NCI-H2107 (cell line): ENCODE results near the gene CABP7.
"Not testable (repeated sequence)": the region's sequence is repeated elsewhere in the genome, so short reads cannot be mapped to it uniquely, and the experiment has no call there.

ENCODE experiments used
- DNase-seq: peaks from one replicate; lab custom pipeline; 2025; lab: John Stamatoyannopoulos, UW

Gene CABP7

GRCh38 chr22:29748248-29748893 lies 28.6 kb downstream of the CABP7 start:
- no peak for DNase-seq

GRCh38 chr22:29750029-29750428 lies 30.2 kb downstream of the CABP7 start:
- no peak for DNase-seq

- DNase-seq, result no peak
Measured at GRCh38 chr22:29750559-29751538, 31.0 kb downstream of the CABP7 start.

GRCh38 chr22:29751669-29752068 lies 31.9 kb downstream of the CABP7 start:
- DNase-seq, result no peak

- DNase-seq, result no peak
Measured at GRCh38 chr22:29753808-29754657, 34.2 kb downstream of the CABP7 start.

GRCh38 chr22:29754658-29755395 lies 35.0 kb downstream of the CABP7 start:
- not testable (repeated sequence) for DNase-seq

- DNase-seq, result no peak
Measured at GRCh38 chr22:29755889-29756288, 36.1 kb downstream of the CABP7 start.

- DNase-seq, result no peak
Measured at GRCh38 chr22:29756341-29756740, 36.5 kb downstream of the CABP7 start.

- DNase-seq, result no peak
Measured at GRCh38 chr22:29757096-29757495, 37.3 kb downstream of the CABP7 start.

- no peak for DNase-seq
Measured at GRCh38 chr22:29758068-29758622, 38.3 kb downstream of the CABP7 start.

GRCh38 chr22:29758959-29759358 lies 39.2 kb downstream of the CABP7 start:
- DNase-seq, result no peak

GRCh38 chr22:29762263-29762662 lies 42.5 kb downstream of the CABP7 start:
- no peak for DNase-seq

GRCh38 chr22:29765905-29766631 lies 46.3 kb downstream of the CABP7 start:
- no peak for DNase-seq

GRCh38 chr22:29766632-29767170 lies 46.9 kb downstream of the CABP7 start, which contains the start of gene ZMAT5:
ZMAT5 (minus strand) TSS chr22:29767007; CDS start chr22:29748544, 18,463 bp downstream.
- DNase-seq, result peak; percentile 89

- DNase-seq, result peak; percentile 68
Measured at GRCh38 chr22:29767171-29768051, 47.6 kb downstream of the CABP7 start, which contains the start of gene UQCR10. UQCR10 (plus strand) TSS chr22:29767369; CDS start chr22:29767399, 30 bp downstream.

GRCh38 chr22:29768052-29768693 lies 48.4 kb downstream of the CABP7 start:
- DNase-seq, result no peak

- no peak for DNase-seq
Measured at GRCh38 chr22:29769723-29770321, 50.0 kb downstream of the CABP7 start.

GRCh38 chr22:29772170-29772641 lies 52.4 kb downstream of the CABP7 start:
- DNase-seq, result no peak
